ENCODE data around the gene PIM1.

The PIM1 gene

DNA sequence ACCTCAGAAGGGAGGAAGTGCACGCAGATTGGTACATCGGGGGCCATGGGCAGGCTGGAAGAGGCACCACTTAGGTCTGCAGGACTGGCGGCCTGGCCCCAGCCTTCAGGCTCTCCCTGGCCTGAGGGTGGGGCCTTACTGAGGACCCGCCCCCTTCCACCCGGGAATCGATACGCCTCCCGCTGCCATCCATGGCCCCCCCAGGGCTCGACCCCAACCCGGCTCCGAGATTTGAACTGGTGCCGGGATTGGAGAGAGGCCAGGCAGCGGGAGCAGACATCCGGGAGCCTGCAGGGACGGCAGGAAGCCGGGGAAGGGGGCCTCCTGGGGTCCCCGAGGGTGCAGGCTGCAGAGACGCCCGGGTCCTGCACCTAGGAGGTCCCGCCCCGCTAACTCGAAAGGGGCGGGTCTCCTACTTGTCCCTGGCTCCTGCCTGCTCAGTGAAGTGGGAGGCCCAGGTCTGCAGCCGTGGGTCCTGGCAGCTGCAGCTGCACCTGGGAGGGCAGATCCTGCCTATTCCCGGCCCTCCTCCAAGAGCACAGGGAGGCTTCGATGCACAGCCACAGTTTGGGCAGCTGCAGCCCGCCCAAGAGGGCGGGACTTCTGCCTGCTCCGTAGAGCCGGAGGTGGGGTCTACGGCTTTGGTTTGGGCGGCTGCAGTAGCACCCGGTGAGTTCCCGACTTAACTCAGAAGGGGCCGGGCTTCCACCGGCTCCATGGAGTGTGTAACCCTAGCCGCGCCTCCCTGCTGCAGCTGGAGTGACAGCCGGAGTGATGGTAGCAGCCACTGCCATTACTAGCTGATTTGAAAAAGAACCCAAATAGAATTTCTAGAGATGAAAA lies 52.4 kb downstream of the PIM1 start:
- DNase-seq (ENCODE audit: low read depth in 2 of 2): peak in 1 of 2 donors; percentile 22

DNA sequence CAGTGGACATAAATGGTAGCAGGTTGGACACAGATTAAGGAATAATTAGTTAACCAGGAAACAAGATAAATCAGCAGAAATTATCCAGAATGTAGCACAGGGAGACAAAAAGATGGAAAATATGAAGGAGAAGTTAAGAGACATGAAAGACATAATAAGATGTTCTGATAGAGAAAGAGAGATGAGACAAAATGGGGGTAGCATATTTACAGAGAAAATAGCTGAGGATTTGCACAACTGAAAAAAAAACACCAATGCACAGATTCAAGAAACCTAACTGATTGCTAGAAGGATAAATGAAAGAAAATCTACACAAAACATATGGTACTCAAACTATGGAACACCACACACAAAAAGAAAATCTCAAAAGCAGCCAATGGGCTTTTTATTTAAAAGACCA lies 53.0 kb downstream of the PIM1 start:
- no peak for DNase-seq (ENCODE audit: low read depth in 2 of 2)

Measured in stimulated activated CD8-positive, alpha-beta memory T cell treated with anti-CD3 and anti-CD28 coated beads, Interleukin-15, amount 100 ng/mL, for 4 hours (primary cell).